HG03064 (cell line): Measurements from ENCODE around the gene RAPGEF3.

ENCODE experiments used
- ATAC-seq: cut with Tn5 transposase; IDR thresholded peaks from one replicate; pipeline ENCODE4 v1.9.1; 2021; ENCODE audit warnings: low read depth; ENCODE audit not compliant: unreplicated experiment

The RAPGEF3 gene

DNA sequence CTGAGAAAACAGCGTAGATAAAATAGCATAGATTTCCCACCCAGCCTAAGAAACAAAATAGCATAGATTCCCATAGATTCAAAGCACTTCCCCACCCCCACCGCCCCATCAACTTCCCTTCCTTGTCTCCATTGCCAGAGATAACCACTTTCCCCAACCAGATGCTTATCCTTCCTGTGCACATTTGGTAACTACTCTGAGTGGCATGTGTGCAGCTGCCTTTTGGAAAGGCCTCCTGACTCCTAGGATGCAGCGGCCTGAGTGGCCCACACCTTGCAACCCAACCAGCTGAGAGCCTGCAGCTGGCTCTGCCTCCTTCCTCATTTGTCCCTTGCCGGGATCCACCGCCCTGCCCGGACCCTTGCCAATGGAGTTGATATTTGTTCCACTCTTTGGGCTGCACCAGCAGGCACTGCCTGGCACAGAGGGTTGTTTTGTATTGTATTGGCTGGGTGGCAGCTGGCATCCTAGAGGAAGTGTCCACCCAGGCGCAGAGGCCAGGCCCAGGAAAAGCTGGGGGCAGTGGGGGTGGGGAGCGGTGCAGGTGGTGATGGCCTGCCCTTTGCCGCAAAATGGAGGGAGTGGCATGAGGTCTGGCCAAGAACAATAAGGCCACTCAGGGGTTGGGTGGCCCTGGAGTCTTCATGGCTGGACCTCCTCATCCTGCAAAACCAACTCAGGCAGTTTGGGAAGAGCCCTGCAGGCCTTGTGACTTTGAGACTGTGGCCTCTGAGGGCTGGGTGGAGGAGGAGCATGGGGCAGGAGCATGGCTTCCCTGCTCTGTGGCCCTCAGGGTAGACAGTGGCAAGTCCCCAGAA, 19.3 kb upstream of the RAPGEF3 start:
- no peak for ATAC-seq

GRCh38 chr12:47777151-47777550, 18.5 kb upstream of the RAPGEF3 start:
- no peak for ATAC-seq

DNA sequence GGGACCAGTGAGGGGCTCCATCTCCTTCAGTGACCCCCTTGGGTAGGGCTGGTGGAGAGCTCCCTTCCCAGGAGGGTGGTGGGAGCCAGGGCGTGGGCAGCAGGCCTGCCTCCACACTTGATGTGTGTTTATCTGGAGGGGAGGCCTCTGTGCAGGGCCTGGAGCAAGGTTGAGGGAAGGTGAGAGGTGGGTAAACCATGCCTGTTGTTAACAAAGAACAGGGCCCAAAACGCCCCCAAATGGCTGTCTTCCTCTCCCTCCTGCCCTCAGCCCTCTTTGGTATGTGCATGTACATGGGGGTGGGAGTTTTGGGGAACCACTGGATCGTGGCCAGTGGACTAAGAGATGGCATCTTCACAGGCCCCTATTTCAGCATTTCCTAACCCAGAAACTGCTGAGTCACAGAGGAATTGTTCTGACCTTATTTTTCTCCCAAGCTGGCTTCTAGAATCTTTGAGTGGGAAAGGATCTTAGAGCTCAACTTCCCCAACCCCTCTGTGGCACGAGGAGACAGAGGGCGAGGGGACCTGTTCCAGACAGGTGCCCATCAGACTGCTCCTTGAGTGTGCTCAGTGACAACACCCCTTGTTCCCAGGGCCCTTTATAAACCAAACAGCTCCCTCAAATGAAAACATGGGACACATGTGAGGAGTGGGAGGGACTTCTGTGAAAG, 17.9 kb upstream of the RAPGEF3 start:
- no peak for ATAC-seq

DNA sequence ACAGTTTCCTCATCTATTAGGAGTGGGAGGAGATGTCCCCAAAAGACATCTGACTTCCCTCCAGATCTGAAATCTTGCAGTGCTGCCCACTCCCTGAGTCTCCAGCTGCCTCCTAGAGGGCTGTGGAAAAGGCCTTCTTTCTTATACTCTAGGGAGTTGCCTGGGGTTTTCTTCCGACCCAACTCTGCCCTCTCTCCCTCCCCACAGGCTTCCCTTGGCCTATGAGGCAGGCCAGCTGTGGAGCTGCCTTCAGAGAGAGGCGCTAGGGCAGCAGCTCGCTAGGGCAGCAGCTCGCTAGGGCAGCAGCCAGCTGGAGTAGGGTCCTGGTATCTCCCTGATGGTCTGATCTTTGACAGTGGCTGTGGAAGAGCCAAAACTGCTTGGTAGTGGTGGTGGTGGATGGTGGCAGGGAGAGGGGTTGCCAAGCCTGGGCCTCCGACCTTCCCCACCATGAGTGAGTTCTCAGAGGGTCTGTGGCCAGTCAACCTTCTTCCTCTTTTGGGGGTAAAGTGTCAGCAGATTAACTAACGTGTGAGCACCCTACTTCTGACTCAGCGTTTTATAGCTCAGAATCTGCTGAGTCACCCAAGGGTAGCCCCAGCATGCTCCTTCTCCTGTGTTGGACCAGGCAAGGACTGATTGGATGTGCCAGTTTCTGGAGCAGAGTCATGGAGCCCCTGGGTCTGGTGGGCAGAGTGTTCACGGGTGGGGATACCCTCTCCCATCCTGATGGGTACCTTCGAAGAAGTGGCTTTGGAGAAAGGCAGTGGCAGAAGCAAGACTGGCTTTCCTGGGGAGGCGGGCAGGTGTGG, 16.6 kb upstream of the RAPGEF3 start:
- no peak for ATAC-seq

GRCh38 chr12:47774663-47775062, 16.0 kb upstream of the RAPGEF3 start:
- ATAC-seq = no peak

- ATAC-seq = no peak
These were observed 15.3 kb upstream of the RAPGEF3 start for GRCh38 chr12:47773858-47774580.

DNA sequence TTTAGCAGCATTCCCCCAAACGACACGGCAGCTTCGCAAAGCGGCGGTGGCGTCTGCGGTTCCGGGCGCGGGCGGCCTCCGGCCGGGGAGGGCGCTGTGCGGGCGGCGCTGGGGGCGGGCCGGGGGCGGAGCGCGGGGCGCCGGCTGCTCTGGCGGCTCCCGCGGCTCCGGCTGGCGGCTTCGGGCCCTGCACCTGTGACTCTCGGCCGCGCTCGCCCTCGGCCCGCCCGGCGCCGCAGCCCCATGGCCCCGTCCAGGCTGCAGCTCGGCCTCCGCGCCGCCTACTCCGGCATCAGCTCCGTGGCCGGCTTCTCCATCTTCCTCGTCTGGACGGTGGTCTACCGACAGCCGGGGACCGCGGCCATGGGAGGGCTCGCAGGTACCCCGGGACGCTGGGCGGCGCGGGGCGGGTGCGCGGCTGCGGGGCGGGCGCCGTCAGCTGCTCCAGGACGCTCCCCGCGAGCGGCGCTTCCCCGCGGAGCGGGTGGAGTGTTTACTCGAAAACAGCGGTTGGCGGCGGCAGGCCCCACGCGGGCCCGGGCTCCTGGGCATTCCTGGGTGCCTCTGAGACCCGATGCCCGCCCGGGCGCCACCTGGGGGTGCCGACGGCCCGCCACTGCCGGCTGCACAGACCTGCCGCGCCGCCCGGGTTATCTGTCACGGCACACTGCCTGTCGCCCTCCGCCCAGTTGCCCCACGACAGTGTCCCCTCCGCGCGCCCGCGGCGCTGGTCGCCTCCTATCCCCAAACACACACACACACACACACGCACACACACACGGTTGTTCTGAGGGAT, 14.6 kb upstream of the RAPGEF3 start, which contains the start of gene SLC48A1:
Gene SLC48A1 (plus strand): TSS at position 177 of the 796 bp plus-strand sequence. CDS start 67 bp downstream, at position 244.
- ATAC-seq = peak; percentile 82

DNA sequence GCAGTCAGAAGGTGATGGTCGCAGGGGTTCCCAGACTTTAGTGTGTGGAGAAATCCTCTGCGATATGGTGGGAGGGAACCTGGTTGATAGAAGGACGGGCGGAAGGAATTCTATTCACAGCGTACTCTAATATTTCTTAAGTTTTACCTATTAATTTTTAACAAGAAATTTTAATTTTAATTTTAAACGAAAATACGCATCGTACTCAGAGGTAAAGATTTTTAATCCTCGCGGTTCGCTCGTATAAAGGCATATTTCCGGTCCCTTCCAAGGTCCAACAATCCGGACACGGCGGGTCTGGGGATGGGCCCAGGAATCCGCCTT, 14.0 kb upstream of the RAPGEF3 start:
- no peak for ATAC-seq

- ATAC-seq = no peak
These were observed 13.5 kb upstream of the RAPGEF3 start for GRCh38 chr12:47772094-47772660.

DNA sequence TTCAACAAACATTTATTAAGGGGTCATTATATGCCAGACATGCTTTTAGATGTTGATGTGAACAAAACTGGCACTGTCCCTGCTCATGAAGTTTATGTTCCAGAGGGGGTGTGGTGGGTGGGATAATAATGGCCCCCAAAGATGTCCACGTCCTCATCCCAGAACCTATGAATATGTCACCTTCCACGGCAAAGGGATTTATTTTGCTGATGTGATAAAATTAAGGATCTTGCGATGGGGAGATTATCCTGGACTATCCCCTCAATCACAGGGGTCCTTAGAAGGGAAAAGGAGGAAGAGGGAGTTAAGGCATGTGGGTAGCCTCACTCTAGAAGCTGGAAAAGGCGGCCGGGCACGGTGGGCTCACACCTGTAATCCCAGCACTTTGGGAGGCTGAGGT, 12.6 kb upstream of the RAPGEF3 start:
- ATAC-seq = no peak

DNA sequence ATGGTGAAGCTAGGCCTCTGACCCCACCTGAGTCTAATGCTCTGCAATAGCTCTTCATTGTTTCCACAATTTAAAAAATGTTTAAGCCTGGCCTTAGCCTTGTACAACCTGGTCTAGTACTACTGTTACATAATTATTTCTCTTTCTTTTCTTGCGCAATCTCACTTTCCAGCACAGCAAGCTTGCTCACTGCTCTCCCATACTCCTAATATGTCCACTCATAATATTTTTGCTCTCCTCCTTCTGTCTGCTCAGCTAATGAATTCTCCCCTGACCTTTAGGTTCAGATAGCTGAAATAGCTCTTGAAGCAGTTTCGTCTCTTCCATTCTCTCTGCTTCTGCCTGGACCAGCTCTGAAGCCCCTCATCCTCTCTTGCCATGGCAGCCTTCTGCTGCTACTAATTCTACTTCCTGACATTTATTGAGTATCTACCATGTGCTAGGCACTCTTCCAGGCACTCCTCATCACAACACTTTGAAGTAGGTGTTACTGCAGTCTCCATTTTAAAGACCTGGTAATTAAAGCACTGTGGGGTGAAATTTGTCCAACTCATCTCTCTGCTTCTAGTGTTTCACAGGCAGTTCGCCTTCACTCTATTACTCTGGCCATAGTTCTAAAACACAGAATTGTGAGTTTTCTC, 11.5 kb upstream of the RAPGEF3 start:
- no peak for ATAC-seq

DNA sequence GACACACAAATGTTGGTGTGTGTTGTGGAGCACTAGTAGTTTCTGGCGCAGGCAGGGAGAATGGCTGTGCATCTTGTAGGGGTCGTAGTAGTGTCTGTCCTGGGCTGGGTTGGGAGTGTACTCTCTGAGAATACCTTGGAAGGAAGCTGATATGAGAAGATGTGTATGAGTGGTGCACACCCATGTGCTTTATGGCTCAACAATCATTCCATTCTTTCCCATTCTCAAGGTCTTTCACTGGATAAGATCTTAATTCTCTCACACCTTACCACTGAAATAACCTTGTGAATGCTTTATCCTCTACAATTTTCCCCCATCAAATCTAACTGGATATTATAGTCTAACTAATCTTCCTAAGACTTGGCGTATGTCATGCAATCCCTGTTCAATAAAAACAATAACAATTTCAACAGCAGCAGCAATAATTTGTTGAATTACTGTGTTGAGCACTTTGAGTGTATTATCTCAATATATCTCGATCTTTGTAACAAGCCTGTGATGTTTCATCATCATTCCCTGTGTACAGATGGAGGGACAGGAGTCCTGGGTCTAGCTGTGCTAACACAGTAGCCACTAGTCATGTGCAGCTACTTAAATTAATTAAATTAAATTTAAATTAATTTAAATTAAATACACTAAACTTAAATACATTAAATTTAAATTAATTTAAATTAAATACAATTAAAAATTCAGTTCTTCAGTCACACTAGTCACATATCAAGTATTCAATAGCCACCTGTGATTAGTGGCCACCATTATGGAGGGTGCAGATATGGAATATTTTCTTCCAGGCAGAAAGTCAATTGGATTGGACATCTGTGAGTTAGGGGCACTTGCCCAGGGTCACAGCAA, 10.8 kb upstream of the RAPGEF3 start:
- no peak for ATAC-seq

- ATAC-seq = no peak
These were observed 9.7 kb upstream of the RAPGEF3 start for GRCh38 chr12:47768323-47768811.

DNA sequence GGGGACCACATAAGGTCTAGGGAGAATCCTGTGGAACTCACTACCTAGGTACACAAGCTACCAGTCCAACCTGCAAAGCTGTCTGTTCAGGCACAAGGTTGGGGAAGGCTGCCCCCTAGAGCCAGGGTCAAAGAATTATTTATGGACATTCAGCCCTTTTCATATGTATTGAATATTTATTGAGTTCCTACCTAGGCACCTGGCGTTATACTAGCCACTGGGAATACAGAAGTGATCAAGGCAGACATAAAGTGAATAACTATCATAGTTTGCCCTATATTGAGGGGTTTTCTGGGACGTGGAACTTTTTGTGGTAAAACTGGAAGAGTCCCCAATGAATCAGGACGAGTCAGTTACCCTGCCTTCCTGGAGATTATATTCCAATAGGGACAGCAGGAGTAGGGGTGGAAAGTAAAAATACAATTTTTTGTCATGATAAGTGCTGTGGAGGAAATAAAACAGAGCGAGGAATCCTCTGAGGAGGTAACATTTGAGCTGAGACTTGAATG, 8.6 kb upstream of the RAPGEF3 start:
- ATAC-seq = no peak

DNA sequence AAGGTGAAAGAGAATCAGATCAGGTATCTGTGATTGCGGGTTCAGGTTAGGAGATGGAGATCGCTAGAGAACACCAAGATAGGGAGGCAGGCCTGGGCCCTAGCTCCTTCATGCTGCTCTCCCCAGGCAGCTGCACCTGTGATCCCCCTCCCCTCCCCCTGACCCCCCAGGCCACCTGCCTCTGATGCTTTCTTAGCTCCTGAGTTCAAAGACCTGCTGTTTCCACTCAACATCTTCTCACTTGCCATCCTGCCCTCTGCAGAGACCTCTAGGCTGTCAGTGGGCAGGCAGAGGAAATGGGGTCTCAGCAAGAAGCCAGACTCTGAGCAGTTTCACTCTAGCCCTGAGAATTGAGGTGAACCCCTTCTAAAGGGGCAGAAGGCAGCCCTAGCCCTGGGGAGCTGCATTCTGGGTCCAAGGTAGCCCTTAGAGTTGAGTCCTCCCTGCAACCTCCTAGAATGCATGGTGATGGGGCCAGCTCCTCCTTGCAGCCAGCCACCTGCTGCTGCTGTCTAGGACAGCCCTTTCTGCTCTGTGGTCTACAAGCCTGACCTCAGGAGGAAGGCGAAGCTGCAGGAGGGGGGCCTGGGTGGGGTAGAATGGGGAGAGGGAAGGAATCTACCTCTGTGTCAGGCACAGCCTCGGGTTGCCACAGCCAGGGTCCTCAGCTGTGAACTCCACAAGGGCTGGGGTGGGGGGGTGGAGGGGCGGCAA, 8.0 kb upstream of the RAPGEF3 start:
- no peak for ATAC-seq

DNA sequence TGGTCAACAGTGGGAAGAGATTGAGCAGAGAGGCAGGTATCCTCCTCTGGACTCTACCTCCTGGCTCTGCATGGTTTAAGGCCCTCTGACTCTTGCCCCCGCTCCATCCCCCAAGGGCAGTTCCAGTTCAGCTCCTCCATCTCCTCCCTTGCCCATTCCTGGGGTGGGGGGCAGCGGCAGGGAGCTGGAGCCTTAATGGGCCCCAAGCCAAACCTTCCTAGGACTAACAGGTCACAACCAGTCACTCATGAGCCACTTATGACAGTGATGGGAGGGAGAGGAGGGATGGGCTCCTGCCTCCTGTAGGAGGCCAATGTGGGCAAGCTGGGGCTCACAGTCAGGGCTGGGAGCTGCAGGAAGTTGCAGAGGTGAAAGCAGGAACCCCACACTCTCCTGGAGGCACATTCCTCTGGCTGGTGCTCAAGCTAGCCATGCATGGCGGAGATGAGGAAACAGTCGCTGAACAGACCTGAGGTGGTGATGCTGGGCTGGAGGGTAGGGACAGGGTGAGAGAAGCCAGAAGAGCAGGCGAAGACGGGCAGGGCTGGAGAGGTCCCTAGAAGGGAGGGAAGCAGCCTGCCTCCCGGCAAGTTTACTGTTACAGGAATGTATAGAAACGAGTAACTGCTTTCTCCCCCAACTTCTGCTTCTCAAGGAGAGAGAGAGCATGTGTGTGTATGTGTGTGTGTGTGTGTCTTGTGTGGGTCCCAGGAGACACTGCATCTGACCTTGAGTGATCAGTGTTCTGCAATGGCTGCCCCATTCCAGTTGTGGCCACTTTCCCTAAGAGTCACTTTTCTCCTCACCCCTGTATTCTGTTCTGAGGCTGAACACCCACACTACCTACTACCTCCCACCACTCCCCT, 5.0 kb upstream of the RAPGEF3 start:
- ATAC-seq = no peak
